ENCODE results near the gene MICAL3.
A peak's percentile ranks its signal among the peaks of the same experiment; 100 is the strongest.

The MICAL3 gene

GRCh38 chr22:18059094-18059417, 34.7 kb upstream of the MICAL3 start:
- Histone ChIP-seq H2BK5ac (ENCODE audit: low read depth, low read length, poor library complexity) (no peak overlapping the region), H4K12ac (ENCODE audit: low read depth, low read length) (no peak overlapping the region), H3K23ac (ENCODE audit: low read length) (no peak overlapping the region), H3K18ac (ENCODE audit: low read length) (no peak overlapping the region), H3K79me1 (ENCODE audit: low read length) (no peaks in the 10 kb centered on the region), H2AK5ac (ENCODE audit: low read length) (no peak overlapping the region), H3K9me3 (ENCODE audit: insufficient read depth, low read depth, low read length) (no peaks in the 10 kb centered on the region), H2BK12ac (ENCODE audit: low read length) (no peak overlapping the region), H3K4me2 (ENCODE audit: low read length) (no peak overlapping the region), H4K91ac (ENCODE audit: low read depth, low read length) (no peak overlapping the region), H4K8ac (ENCODE audit: low read depth, low read length) (no peak overlapping the region), H3K14ac (ENCODE audit: low read length) (no peak overlapping the region), H3K36me3 (ENCODE audit: control insufficient read depth in 1 of 2, insufficient read depth in 2 of 2, low read length in 2 of 2) (no peaks in the 10 kb centered on the region), H2AFZ (ENCODE audit: insufficient read depth, low read length, poor library complexity) (no peak overlapping the region), H3K27ac (ENCODE audit: low read depth, low read length) (no peak overlapping the region), H3K4me3 (ENCODE audit: low read depth, low read length) (no peak overlapping the region), H3K4ac (ENCODE audit: low read depth, low read length) (no peak overlapping the region), H3K79me2 (ENCODE audit: control insufficient read depth, insufficient read depth, low read length, poor library complexity) (no peaks in the 10 kb centered on the region), H3K27me3 (ENCODE audit: insufficient read depth, low read length) (no peaks in the 10 kb centered on the region), H3K4me1 (ENCODE audit: control insufficient read depth in 1 of 2, insufficient read depth in 2 of 2, low read length in 2 of 2) (peaks cover 3 to 17% of the 10 kb centered on the region in 2 experiments), H2BK120ac (ENCODE audit: insufficient read depth, low read length, poor library complexity) (no peak overlapping the region), H3K9ac (ENCODE audit: low read length) (no peak overlapping the region)
- WGBS (ENCODE audit: extremely low coverage, insufficient coverage, insufficient read length) = no CpG with 5 or more reads among the region's 5 CpGs
- DNase-seq = no peak

DNA sequence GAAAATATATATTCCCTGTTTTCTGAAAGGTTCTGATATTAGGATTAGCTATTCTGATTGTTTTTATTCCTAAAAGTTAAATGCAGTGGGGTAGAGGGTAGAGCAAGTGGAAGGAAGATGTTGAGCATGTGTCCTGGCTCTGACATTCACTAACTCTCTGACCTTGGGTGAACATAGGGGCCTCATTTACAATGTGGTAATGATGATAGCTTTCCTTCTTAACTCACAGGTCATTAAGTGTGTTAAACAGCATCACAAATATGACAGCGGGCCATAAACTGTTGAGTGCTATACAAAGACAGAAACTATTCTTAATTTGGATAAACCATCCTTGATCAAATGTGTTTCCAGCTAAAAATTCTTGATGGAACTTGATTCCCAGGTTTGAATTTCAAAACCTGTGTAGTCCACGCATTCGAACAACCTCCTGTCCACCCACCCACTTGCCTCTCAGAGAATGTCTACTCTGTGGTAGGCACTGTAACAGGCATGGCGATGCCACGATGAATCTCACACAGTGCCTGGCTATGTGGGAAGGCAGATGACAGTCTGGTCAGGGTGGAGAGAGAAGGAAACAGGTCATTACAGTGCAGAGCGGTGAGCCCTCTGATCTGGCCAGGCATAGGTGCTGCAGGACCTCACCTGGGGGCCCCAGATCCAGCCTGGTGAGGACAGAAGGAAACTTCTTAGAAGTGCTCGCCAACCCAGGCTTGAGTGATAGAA, 34.2 kb upstream of the MICAL3 start:
- no peaks in the 10 kb centered on the region for H3K79me1 ChIP-seq (ENCODE audit: low read length)
- H3K4me1 ChIP-seq (ENCODE audit: control insufficient read depth in 1 of 2, insufficient read depth in 2 of 2, low read length in 2 of 2) = peaks cover 3 to 19% of the 10 kb centered on the region in 2 experiments
- H3K27me3 ChIP-seq (ENCODE audit: insufficient read depth, low read length) = no peaks in the 10 kb centered on the region
- no peaks in the 10 kb centered on the region for H3K9me3 ChIP-seq (ENCODE audit: insufficient read depth, low read depth, low read length)
- no peak overlapping the region for H2AK5ac ChIP-seq (ENCODE audit: low read length)
- H3K36me3 ChIP-seq (ENCODE audit: control insufficient read depth in 1 of 2, insufficient read depth in 2 of 2, low read length in 2 of 2) = no peaks in the 10 kb centered on the region
- H3K14ac ChIP-seq (ENCODE audit: low read length) = no peak overlapping the region
- no peak overlapping the region for H3K4me2 ChIP-seq (ENCODE audit: low read length)
- H3K23ac ChIP-seq (ENCODE audit: low read length) = no peak overlapping the region
- H3K18ac ChIP-seq (ENCODE audit: low read length) = no peak overlapping the region
- no peak overlapping the region for H3K27ac ChIP-seq (ENCODE audit: low read depth, low read length)
- H4K12ac ChIP-seq (ENCODE audit: low read depth, low read length) = no peak overlapping the region
- H2BK5ac ChIP-seq (ENCODE audit: low read depth, low read length, poor library complexity) = no peak overlapping the region
- no peak overlapping the region for H3K4me3 ChIP-seq (ENCODE audit: low read depth, low read length)
- H4K91ac ChIP-seq (ENCODE audit: low read depth, low read length) = no peak overlapping the region
- H4K8ac ChIP-seq (ENCODE audit: low read depth, low read length) = no peak overlapping the region
- DNase-seq = no peak
- H2AFZ ChIP-seq (ENCODE audit: insufficient read depth, low read length, poor library complexity) = no peak overlapping the region
- H3K4ac ChIP-seq (ENCODE audit: low read depth, low read length) = no peak overlapping the region
- no CpG with 5 or more reads among the region's 7 CpGs for WGBS (ENCODE audit: extremely low coverage, insufficient coverage, insufficient read length)
- H3K79me2 ChIP-seq (ENCODE audit: control insufficient read depth, insufficient read depth, low read length, poor library complexity) = no peaks in the 10 kb centered on the region
- no peak overlapping the region for H2BK120ac ChIP-seq (ENCODE audit: insufficient read depth, low read length, poor library complexity)
- no peak overlapping the region for H3K9ac ChIP-seq (ENCODE audit: low read length)
- no peak overlapping the region for H2BK12ac ChIP-seq (ENCODE audit: low read length)

DNA sequence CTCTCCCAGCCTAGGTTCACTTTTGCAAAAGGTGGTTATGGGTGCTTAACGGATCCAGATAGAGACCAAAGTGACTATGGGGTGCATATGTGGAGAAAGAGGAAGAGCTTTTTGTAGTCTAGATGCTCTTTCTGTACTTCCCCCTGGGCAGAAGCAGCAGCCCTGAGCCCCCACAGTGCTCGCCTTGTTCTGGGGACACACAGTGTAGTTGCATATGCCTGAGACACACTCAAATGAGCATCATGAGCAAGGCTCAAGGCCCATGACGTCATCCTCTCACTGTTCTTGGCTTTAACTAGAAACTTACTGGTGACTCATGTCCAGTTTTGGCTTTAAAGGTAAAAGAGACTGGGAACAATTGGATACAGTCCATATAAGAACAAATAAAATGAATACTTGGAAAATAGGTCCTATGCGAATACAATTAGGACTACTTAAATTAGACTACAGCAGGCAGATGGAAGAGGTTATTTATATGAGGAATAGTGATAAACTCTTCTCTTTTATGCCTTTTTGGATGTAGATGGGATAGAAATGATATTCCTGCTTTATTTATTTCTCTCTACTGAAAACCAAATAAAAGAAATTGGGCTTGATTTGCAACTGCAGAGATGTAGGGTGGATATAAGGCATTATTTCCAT, 33.3 kb upstream of the MICAL3 start:
- peaks cover 3 to 11% of the 10 kb centered on the region in 2 experiments for H3K4me1 ChIP-seq (ENCODE audit: control insufficient read depth in 1 of 2, insufficient read depth in 2 of 2, low read length in 2 of 2)
- no peak overlapping the region for H2BK5ac ChIP-seq (ENCODE audit: low read depth, low read length, poor library complexity)
- H2BK120ac ChIP-seq (ENCODE audit: insufficient read depth, low read length, poor library complexity) = no peak overlapping the region
- no peak overlapping the region for H3K4ac ChIP-seq (ENCODE audit: low read depth, low read length)
- H2AK5ac ChIP-seq (ENCODE audit: low read length) = no peak overlapping the region
- no peaks in the 10 kb centered on the region for H3K79me2 ChIP-seq (ENCODE audit: control insufficient read depth, insufficient read depth, low read length, poor library complexity)
- H2AFZ ChIP-seq (ENCODE audit: insufficient read depth, low read length, poor library complexity) = no peak overlapping the region
- H3K36me3 ChIP-seq (ENCODE audit: control insufficient read depth in 1 of 2, insufficient read depth in 2 of 2, low read length in 2 of 2) = no peaks in the 10 kb centered on the region
- no CpG with 5 or more reads among the region's 4 CpGs for WGBS (ENCODE audit: extremely low coverage, insufficient coverage, insufficient read length)
- no peak overlapping the region for H3K27ac ChIP-seq (ENCODE audit: low read depth, low read length)
- H4K91ac ChIP-seq (ENCODE audit: low read depth, low read length) = no peak overlapping the region
- peak; percentile 34 to 66 for DNase-seq
- H3K27me3 ChIP-seq (ENCODE audit: insufficient read depth, low read length) = no peaks in the 10 kb centered on the region
- H3K18ac ChIP-seq (ENCODE audit: low read length) = no peak overlapping the region
- H4K12ac ChIP-seq (ENCODE audit: low read depth, low read length) = no peak overlapping the region
- no peak overlapping the region for H4K8ac ChIP-seq (ENCODE audit: low read depth, low read length)
- no peak overlapping the region for H2BK12ac ChIP-seq (ENCODE audit: low read length)
- H3K4me3 ChIP-seq (ENCODE audit: low read depth, low read length) = no peak overlapping the region
- H3K79me1 ChIP-seq (ENCODE audit: low read length) = no peaks in the 10 kb centered on the region
- no peak overlapping the region for H3K23ac ChIP-seq (ENCODE audit: low read length)
- H3K9ac ChIP-seq (ENCODE audit: low read length) = no peak overlapping the region
- no peak overlapping the region for H3K4me2 ChIP-seq (ENCODE audit: low read length)
- H3K9me3 ChIP-seq (ENCODE audit: insufficient read depth, low read depth, low read length) = no peaks in the 10 kb centered on the region
- H3K14ac ChIP-seq (ENCODE audit: low read length) = no peak overlapping the region

GRCh38 chr22:18056807-18057474, 32.6 kb upstream of the MICAL3 start:
- Histone ChIP-seq H3K79me2 (ENCODE audit: control insufficient read depth, insufficient read depth, low read length, poor library complexity) (no peaks in the 10 kb centered on the region), H3K4me3 (ENCODE audit: low read depth, low read length) (no peak overlapping the region), H3K18ac (ENCODE audit: low read length) (no peak overlapping the region), H3K4me1 (ENCODE audit: control insufficient read depth in 1 of 2, insufficient read depth in 2 of 2, low read length in 2 of 2) (peaks cover 3 to 11% of the 10 kb centered on the region in 2 experiments), H2BK12ac (ENCODE audit: low read length) (no peak overlapping the region), H3K27ac (ENCODE audit: low read depth, low read length) (no peak overlapping the region), H3K36me3 (ENCODE audit: control insufficient read depth in 1 of 2, insufficient read depth in 2 of 2, low read length in 2 of 2) (no peaks in the 10 kb centered on the region), H2AFZ (ENCODE audit: insufficient read depth, low read length, poor library complexity) (no peak overlapping the region), H3K9ac (ENCODE audit: low read length) (no peak overlapping the region), H3K9me3 (ENCODE audit: insufficient read depth, low read depth, low read length) (no peaks in the 10 kb centered on the region), H3K79me1 (ENCODE audit: low read length) (no peaks in the 10 kb centered on the region), H4K91ac (ENCODE audit: low read depth, low read length) (no peak overlapping the region), H3K4me2 (ENCODE audit: low read length) (no peak overlapping the region), H4K12ac (ENCODE audit: low read depth, low read length) (no peak overlapping the region), H4K8ac (ENCODE audit: low read depth, low read length) (no peak overlapping the region), H2BK5ac (ENCODE audit: low read depth, low read length, poor library complexity) (no peak overlapping the region), H2AK5ac (ENCODE audit: low read length) (no peak overlapping the region), H2BK120ac (ENCODE audit: insufficient read depth, low read length, poor library complexity) (no peak overlapping the region), H3K23ac (ENCODE audit: low read length) (no peak overlapping the region), H3K14ac (ENCODE audit: low read length) (no peak overlapping the region), H3K27me3 (ENCODE audit: insufficient read depth, low read length) (no peaks in the 10 kb centered on the region), H3K4ac (ENCODE audit: low read depth, low read length) (no peak overlapping the region)
- WGBS (ENCODE audit: extremely low coverage, insufficient coverage, insufficient read length) = no CpG with 5 or more reads among the region's 10 CpGs
- no peak for DNase-seq
